Breast epithelium (tissue), 3 donors: ENCODE measurements around the gene ZCCHC17.
"Not testable (repeated sequence)": the region's sequence is repeated elsewhere in the genome, so short reads cannot be mapped to it uniquely, and the experiment has no call there.

Source experiments
- POLR2A ChIP-seq: fragments of 450-650 bp; IDR thresholded peaks from one replicate; pipeline ENCODE4 v1.6.1; 2016; ENCODE audit warnings: antibody characterized with exemption, mild to moderate bottlenecking, moderate library complexity
- POLR2AphosphoS5 ChIP-seq, 3 donors: sonication (generic); formaldehyde crosslinking; IDR thresholded peaks; one replicate each; pipeline ENCODE4 v1.6.1; 2017; ENCODE audit warnings: antibody characterized with exemption in 3 of 3
- TF ChIP-seq, protein P1 (sequence below), 3 donors: fragments of 450-650 bp; IDR thresholded peaks; one replicate each; pipeline ENCODE4 v1.5.1; 2016 to 2017; ENCODE audit warnings: antibody characterized with exemption in 3 of 3, mild to moderate bottlenecking in 3 of 3, moderate library complexity in 3 of 3

- TF ChIP-seq, protein P1, sequence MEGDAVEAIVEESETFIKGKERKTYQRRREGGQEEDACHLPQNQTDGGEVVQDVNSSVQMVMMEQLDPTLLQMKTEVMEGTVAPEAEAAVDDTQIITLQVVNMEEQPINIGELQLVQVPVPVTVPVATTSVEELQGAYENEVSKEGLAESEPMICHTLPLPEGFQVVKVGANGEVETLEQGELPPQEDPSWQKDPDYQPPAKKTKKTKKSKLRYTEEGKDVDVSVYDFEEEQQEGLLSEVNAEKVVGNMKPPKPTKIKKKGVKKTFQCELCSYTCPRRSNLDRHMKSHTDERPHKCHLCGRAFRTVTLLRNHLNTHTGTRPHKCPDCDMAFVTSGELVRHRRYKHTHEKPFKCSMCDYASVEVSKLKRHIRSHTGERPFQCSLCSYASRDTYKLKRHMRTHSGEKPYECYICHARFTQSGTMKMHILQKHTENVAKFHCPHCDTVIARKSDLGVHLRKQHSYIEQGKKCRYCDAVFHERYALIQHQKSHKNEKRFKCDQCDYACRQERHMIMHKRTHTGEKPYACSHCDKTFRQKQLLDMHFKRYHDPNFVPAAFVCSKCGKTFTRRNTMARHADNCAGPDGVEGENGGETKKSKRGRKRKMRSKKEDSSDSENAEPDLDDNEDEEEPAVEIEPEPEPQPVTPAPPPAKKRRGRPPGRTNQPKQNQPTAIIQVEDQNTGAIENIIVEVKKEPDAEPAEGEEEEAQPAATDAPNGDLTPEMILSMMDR (IDR thresholded peaks at IDR 0.05): not testable (repeated sequence)
- TF ChIP-seq POLR2A; POLR2AphosphoS5 (IDR thresholded peaks at IDR 0.05): not testable (repeated sequence)
Measured at GRCh38 chr1:31282426-31282825, 14.4 kb upstream of the ZCCHC17 start.
